ENCODE measurements around the gene STT3B. TPM values are rescaled to one million over a fixed set of nuclear protein-coding genes. Genes with fewer than 3 reads are reported as not detected.
A peak's percentile ranks its signal among the peaks of the same experiment; 100 is the strongest.

The STT3B gene
- 106 and 110 TPM in 2 replicates for total RNA-seq

DNA sequence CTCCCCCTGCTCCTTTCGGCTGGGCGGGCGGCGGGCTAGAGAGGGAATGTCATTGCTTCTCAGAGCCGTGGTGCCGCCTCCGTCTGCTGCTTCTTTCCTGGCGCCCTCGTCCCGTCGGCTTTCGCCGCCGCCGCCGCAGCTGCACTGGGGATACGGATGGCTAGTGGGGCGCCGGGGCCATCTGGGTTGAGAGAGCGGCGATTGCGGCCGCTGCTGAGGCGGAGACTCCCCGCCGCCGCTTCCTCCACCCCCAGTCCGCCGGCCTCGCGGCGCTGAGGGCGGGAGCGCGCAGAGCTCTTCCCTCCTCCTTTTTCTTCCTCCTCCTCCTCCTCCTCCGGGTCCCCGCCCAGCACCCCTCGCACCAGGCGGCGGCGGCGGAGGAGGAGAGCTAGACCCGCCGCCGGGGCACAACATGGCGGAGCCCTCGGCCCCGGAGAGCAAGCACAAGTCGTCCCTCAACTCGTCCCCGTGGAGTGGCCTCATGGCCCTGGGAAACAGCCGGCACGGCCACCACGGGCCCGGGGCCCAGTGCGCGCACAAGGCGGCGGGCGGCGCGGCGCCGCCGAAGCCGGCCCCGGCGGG is at the start of gene STT3B:
STT3B (plus strand) TSS at position 339 of the 582 bp plus-strand sequence; CDS start at position 413, 74 bp downstream.
- TF ChIP-seq, protein P1, sequence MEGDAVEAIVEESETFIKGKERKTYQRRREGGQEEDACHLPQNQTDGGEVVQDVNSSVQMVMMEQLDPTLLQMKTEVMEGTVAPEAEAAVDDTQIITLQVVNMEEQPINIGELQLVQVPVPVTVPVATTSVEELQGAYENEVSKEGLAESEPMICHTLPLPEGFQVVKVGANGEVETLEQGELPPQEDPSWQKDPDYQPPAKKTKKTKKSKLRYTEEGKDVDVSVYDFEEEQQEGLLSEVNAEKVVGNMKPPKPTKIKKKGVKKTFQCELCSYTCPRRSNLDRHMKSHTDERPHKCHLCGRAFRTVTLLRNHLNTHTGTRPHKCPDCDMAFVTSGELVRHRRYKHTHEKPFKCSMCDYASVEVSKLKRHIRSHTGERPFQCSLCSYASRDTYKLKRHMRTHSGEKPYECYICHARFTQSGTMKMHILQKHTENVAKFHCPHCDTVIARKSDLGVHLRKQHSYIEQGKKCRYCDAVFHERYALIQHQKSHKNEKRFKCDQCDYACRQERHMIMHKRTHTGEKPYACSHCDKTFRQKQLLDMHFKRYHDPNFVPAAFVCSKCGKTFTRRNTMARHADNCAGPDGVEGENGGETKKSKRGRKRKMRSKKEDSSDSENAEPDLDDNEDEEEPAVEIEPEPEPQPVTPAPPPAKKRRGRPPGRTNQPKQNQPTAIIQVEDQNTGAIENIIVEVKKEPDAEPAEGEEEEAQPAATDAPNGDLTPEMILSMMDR (IDR thresholded peaks at IDR 0.05; ENCODE audit: insufficient read depth, low read length, poor library complexity, severe bottlenecking) = no peak
- DNase-seq (ENCODE audit: low read depth) = peak; percentile 19
- Histone ChIP-seq H3K27me3 (ENCODE audit: control insufficient read depth, insufficient read depth, low read length) (no peaks in the 10 kb centered on the region), H3K36me3 (ENCODE audit: control insufficient read depth, insufficient read depth, low read length) (no peaks in the 10 kb centered on the region), H3K4me3 (ENCODE audit: low read depth, low read length) (peak within 1 kb of the TSS; percentile 96)

DNA sequence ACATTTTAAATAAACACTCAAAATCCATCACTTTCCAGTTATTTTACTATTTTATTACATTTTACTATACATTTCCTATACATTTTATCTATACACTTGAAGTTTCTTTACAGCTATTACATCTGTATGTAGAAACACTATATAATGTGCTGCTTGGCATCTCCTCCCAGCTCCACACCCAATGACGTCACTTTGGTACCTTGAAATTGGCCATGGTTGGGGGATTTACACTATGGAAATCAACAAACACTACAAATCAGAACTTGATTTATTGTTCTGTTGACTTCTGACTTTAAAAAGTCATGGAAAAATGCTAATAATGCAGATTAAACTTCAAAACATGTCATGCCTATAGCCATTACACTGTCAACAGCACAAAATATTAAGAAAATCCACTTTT is 48.9 kb upstream of the STT3B start:
- TF ChIP-seq, protein P1 (IDR thresholded peaks at IDR 0.05; ENCODE audit: insufficient read depth, low read length, poor library complexity, severe bottlenecking) = no peak
- Histone ChIP-seq H3K36me3 (ENCODE audit: control insufficient read depth, insufficient read depth, low read length) (no peaks in the 10 kb centered on the region), H3K27me3 (ENCODE audit: control insufficient read depth, insufficient read depth, low read length) (no peaks in the 10 kb centered on the region), H3K4me3 (ENCODE audit: low read depth, low read length) (no peak overlapping the region)
- no peak for DNase-seq (ENCODE audit: low read depth)

DNA sequence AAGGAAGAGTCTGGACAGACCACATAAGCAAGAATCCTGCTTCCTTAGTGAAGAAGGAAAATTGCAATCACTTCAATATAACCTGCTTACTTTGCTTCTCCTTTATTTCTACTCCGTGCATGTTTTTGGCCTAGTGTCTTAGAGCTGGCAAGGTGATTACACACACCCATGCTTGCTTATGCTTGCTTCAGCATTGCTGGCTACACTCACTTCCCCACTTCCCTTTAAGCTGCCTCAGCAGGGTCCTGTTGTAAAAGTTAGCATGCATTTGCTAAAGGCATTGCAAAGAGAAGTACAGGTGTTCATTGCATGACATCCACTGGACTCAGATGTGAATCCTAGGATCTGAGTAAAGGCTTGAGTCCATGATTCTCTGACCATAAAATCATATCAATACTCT is 47.5 kb upstream of the STT3B start:
- TF ChIP-seq, protein P1 (IDR thresholded peaks at IDR 0.05; ENCODE audit: insufficient read depth, low read length, poor library complexity, severe bottlenecking) = no peak
- H3K27me3 ChIP-seq (ENCODE audit: control insufficient read depth, insufficient read depth, low read length) = no peaks in the 10 kb centered on the region
- DNase-seq (ENCODE audit: low read depth) = no peak
- no peaks in the 10 kb centered on the region for H3K36me3 ChIP-seq (ENCODE audit: control insufficient read depth, insufficient read depth, low read length)
- H3K4me3 ChIP-seq (ENCODE audit: low read depth, low read length) = no peak overlapping the region

DNA sequence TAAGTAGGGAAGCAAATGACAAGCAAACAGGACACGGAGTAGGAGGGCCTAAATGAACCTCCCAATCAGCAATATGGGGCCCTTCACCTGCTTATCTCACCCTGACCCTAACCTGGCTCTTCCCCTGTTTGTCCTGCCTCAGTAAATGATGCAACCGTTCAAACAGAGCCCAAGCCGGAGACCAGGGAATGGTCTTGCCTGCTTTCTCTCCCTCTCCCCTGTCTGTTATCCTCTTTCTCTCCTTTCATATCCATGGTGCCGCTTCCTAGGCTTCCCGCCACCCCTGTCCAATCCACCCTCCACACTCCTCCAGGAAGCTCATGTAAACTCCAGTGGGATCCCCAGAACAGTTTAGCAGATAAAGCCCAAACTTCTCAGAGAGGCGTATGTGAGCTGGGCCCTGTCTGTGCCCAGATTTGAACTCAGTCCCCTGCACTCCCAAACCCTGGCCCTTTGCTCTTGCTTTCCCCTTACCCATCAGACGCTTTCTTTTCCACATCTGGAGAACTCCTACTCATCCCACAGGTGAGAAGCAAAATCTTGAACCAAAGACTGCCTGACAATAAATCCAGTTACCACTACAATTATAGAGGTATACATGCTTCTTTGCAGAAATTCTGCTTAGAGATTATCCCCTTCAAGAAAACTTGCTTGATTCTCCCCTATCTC is 45.7 kb upstream of the STT3B start:
- Histone ChIP-seq H3K36me3 (ENCODE audit: control insufficient read depth, insufficient read depth, low read length) (no peaks in the 10 kb centered on the region), H3K27me3 (ENCODE audit: control insufficient read depth, insufficient read depth, low read length) (no peaks in the 10 kb centered on the region), H3K4me3 (ENCODE audit: low read depth, low read length) (no peak overlapping the region)
- TF ChIP-seq, protein P1 (IDR thresholded peaks at IDR 0.05; ENCODE audit: insufficient read depth, low read length, poor library complexity, severe bottlenecking) = no peak
- DNase-seq (ENCODE audit: low read depth) = no peak

DNA sequence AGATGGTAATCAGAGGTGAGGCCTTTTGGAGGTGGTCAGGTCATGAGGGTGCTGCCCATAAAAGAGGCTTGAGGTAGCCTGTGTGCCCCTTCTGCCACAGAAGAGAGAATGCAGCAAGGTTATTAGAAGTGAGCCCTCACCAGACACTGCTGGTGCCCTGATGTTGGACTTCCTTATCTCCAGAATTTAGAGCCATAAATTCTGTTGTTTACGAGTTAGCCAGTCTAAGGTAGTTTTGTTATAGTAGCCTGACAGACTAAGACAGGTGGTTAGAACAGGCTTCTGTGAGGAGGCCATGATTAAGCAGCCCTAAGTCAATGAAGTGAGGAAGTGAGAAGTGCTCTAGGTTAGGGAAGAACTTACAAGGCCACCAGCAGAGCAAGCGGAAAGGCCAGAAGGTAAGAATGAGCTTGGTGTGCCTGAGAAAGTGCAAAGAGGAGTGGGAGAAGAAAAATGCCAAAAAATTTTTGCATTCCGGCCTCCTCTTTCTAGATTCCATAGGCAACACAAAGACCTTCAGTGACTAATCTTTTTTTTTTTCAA is 44.2 kb upstream of the STT3B start:
- TF ChIP-seq, protein P1 (IDR thresholded peaks at IDR 0.05; ENCODE audit: insufficient read depth, low read length, poor library complexity, severe bottlenecking) = no peak
- Histone ChIP-seq H3K36me3 (ENCODE audit: control insufficient read depth, insufficient read depth, low read length) (no peaks in the 10 kb centered on the region), H3K27me3 (ENCODE audit: control insufficient read depth, insufficient read depth, low read length) (no peaks in the 10 kb centered on the region), H3K4me3 (ENCODE audit: low read depth, low read length) (no peak overlapping the region)
- no peak for DNase-seq (ENCODE audit: low read depth)
